NCI-H2107 treated with DMSO at 0.1 percent for 48 hours (cell line): Measurements from ENCODE around the gene DISP3.
A peak's percentile ranks its signal among the peaks of the same experiment; 100 is the strongest.

Experiments used
- DNase-seq: peaks from one replicate; lab custom pipeline; 2025; ENCODE audit not compliant: unreplicated experiment; lab: John Stamatoyannopoulos, UW

The DISP3 gene

GRCh38 chr1:11478571-11479374 lies at the start of gene DISP3:
TSS of gene DISP3 (plus strand) at chr1:11479155. CDS start at chr1:11500993, 21,838 bp downstream.
- DNase-seq = peak; percentile 61

GRCh38 chr1:11429226-11429625 lies 49.7 kb upstream of the DISP3 start:
- DNase-seq = no peak

GRCh38 chr1:11429935-11430334 lies 49.0 kb upstream of the DISP3 start:
- no peak for DNase-seq

- DNase-seq = no peak
These were observed 46.9 kb upstream of the DISP3 start for GRCh38 chr1:11431941-11432507.

- no peak for DNase-seq
These were observed 46.4 kb upstream of the DISP3 start for GRCh38 chr1:11432526-11432925.

GRCh38 chr1:11434501-11434900 lies 44.5 kb upstream of the DISP3 start:
- DNase-seq = peak; percentile 86

GRCh38 chr1:11434926-11435325 lies 44.0 kb upstream of the DISP3 start:
- DNase-seq = no peak

GRCh38 chr1:11438996-11439395 lies 40.0 kb upstream of the DISP3 start:
- DNase-seq = no peak

- DNase-seq = no peak
These were observed 37.6 kb upstream of the DISP3 start for GRCh38 chr1:11441211-11441952.

GRCh38 chr1:11443043-11443442 lies 35.9 kb upstream of the DISP3 start:
- DNase-seq = no peak

GRCh38 chr1:11443961-11444658 lies 34.8 kb upstream of the DISP3 start:
- no peak for DNase-seq

- no peak for DNase-seq
These were observed 34.0 kb upstream of the DISP3 start for GRCh38 chr1:11444907-11445306.

GRCh38 chr1:11447903-11448302 lies 31.1 kb upstream of the DISP3 start:
- DNase-seq = no peak

- no peak for DNase-seq
These were observed 30.4 kb upstream of the DISP3 start for GRCh38 chr1:11448373-11449099.

- DNase-seq = no peak
These were observed 29.9 kb upstream of the DISP3 start for GRCh38 chr1:11449100-11449403.

GRCh38 chr1:11450310-11450709 lies 28.6 kb upstream of the DISP3 start:
- DNase-seq = no peak

- DNase-seq = no peak
These were observed 25.0 kb upstream of the DISP3 start for GRCh38 chr1:11453742-11454491.

GRCh38 chr1:11455967-11456570 lies 22.9 kb upstream of the DISP3 start:
- no peak for DNase-seq

GRCh38 chr1:11456965-11457364 lies 22.0 kb upstream of the DISP3 start:
- DNase-seq = peak; percentile 16

- DNase-seq = no peak
These were observed 20.1 kb upstream of the DISP3 start for GRCh38 chr1:11458811-11459275.
